A549 (cell line): ENCODE results near the gene TUBA4B.

ENCODE experiments used
- HOXA7 ChIP-seq: fragments of 250-450 bp; sonication (Bioruptor Pico); IDR thresholded peaks from 2 replicates; pipeline ENCODE4 v1.5.0; 2020; ENCODE audit warnings: mild to moderate bottlenecking, moderate library complexity
- KDM1A ChIP-seq: fragments of 200-600 bp; sonication (generic); IDR thresholded peaks from 2 replicates; pipeline ENCODE4 v1.6.1; 2016; ENCODE audit warnings: low read depth, mild to moderate bottlenecking
- TF ChIP-seq, protein P1 (sequence below): fragments of >200 bp; sonication (Bioruptor Twin); formaldehyde crosslinking; IDR thresholded peaks from 3 replicates; pipeline ENCODE4 v1.5.1; 2016

- TF ChIP-seq KDM1A (no peak), HOXA7 (CRISPR knock-in tag) (no peak)
- TF ChIP-seq, protein P1, sequence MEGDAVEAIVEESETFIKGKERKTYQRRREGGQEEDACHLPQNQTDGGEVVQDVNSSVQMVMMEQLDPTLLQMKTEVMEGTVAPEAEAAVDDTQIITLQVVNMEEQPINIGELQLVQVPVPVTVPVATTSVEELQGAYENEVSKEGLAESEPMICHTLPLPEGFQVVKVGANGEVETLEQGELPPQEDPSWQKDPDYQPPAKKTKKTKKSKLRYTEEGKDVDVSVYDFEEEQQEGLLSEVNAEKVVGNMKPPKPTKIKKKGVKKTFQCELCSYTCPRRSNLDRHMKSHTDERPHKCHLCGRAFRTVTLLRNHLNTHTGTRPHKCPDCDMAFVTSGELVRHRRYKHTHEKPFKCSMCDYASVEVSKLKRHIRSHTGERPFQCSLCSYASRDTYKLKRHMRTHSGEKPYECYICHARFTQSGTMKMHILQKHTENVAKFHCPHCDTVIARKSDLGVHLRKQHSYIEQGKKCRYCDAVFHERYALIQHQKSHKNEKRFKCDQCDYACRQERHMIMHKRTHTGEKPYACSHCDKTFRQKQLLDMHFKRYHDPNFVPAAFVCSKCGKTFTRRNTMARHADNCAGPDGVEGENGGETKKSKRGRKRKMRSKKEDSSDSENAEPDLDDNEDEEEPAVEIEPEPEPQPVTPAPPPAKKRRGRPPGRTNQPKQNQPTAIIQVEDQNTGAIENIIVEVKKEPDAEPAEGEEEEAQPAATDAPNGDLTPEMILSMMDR, result no peak
These were observed 18.0 kb downstream of the TUBA4B start for GRCh38 chr2:219271021-219271420.
